Ascending aorta (tissue), 2 donors: Measurements from ENCODE around the gene ACADSB. TPM values are rescaled to one million over a fixed set of nuclear protein-coding genes. Genes with fewer than 3 reads are reported as not detected.

ENCODE experiments used
- DNase-seq, 2 donors: peaks; one replicate each; pipeline ENCODE4 v3.0.0-alpha.2; 2019; ENCODE audit warnings: low spot score in 2 of 2
- H3K27ac ChIP-seq, 2 donors: fragments of 200-600 bp; sonication (generic); one replicate each; pipeline ENCODE4 v1.5.1; 2016 to 2017; ENCODE audit warnings: mild to moderate bottlenecking in 1 of 2
- H3K27me3 ChIP-seq: fragments of 200-600 bp; sonication (generic); one replicate; pipeline ENCODE4 v1.5.1; 2017
- H3K36me3 ChIP-seq, 2 donors: fragments of 200-600 bp; sonication (generic); one replicate each; pipeline ENCODE4 v1.5.1; 2016
- H3K4me1 ChIP-seq, 2 donors: fragments of 200-600 bp; sonication (generic); one replicate each; pipeline ENCODE4 v1.5.1; 2016 to 2017; ENCODE audit warnings: mild to moderate bottlenecking in 1 of 2
- H3K4me3 ChIP-seq, 2 donors: fragments of 200-600 bp; sonication (generic); one replicate each; pipeline ENCODE4 v1.5.1; 2016 to 2017; ENCODE audit warnings: mild to moderate bottlenecking in 1 of 2
- H3K9me3 ChIP-seq, 2 donors: fragments of 200-600 bp; sonication (generic); one replicate each; pipeline ENCODE4 v1.5.1; 2016
- CTCF ChIP-seq, 3 experiments: fragments of 200-600 bp in 2 of 3; fragments of 450-650 bp in 1 of 3; sonication (generic) in 2 of 3; IDR thresholded peaks; one replicate each; pipeline ENCODE4 v1.5.1; 2016 to 2019; ENCODE audit warnings: antibody characterized with exemption in 3 of 3, mild to moderate bottlenecking in 1 of 3, moderate library complexity in 1 of 3
- intact Hi-C: fragments of 100-400 bp; cut with DNase I; formaldehyde crosslinking; loops from one replicate; pipeline ENCODE4 v1.15.1; 2023
- total RNA-seq: library from RNA; depleted of rRNA; stranded (reverse); fragments of >200 nt; gene quantifications from one replicate; pipeline ENCODE4 v1.1.0, GENCODE V29; 2016

ACADSB gene
- total RNA-seq, 1 donor from 2014 or later = 1.8 TPM

- no peaks in the 10 kb centered on the region for H3K9me3 ChIP-seq
- no peak overlapping the region for H3K27ac ChIP-seq
- DNase-seq = no peak
- no peaks in the 10 kb centered on the region for H3K4me1 ChIP-seq
- no peaks in the 10 kb centered on the region for H3K27me3 ChIP-seq
- no peak overlapping the region for H3K4me3 ChIP-seq
- intact Hi-C loops = no loop called here
- H3K36me3 ChIP-seq = no peaks in the 10 kb centered on the region
- TF ChIP-seq CTCF (IDR thresholded peaks at IDR 0.05) = no peak
These were observed 64.4 kb downstream of the ACADSB start for GRCh38 chr10:123073187-123073586.

GRCh38 chr10:123074215-123074614 is 65.4 kb downstream of the ACADSB start:
- no peaks in the 10 kb centered on the region for H3K9me3 ChIP-seq
- H3K4me1 ChIP-seq = no peaks in the 10 kb centered on the region
- TF ChIP-seq CTCF (IDR thresholded peaks at IDR 0.05) = no peak
- DNase-seq = no peak
- H3K27me3 ChIP-seq = no peaks in the 10 kb centered on the region
- intact Hi-C loops = no loop called here
- H3K36me3 ChIP-seq = no peaks in the 10 kb centered on the region
- H3K4me3 ChIP-seq = no peak overlapping the region
- H3K27ac ChIP-seq = no peak overlapping the region

- TF ChIP-seq CTCF (IDR thresholded peaks at IDR 0.05) = no peak
- H3K27me3 ChIP-seq = no peaks in the 10 kb centered on the region
- no peak overlapping the region for H3K27ac ChIP-seq
- intact Hi-C loops = no loop called here
- H3K9me3 ChIP-seq = no peaks in the 10 kb centered on the region
- H3K4me1 ChIP-seq = no peaks in the 10 kb centered on the region
- DNase-seq = no peak
- H3K36me3 ChIP-seq = no peaks in the 10 kb centered on the region
- no peak overlapping the region for H3K4me3 ChIP-seq
These were observed 73.1 kb downstream of the ACADSB start for GRCh38 chr10:123081896-123082295.

GRCh38 chr10:123083811-123084210 is 75.0 kb downstream of the ACADSB start:
- H3K4me1 ChIP-seq = no peaks in the 10 kb centered on the region
- no peak overlapping the region for H3K4me3 ChIP-seq
- no peaks in the 10 kb centered on the region for H3K36me3 ChIP-seq
- H3K9me3 ChIP-seq = no peaks in the 10 kb centered on the region
- H3K27me3 ChIP-seq = no peaks in the 10 kb centered on the region
- TF ChIP-seq CTCF (IDR thresholded peaks at IDR 0.05) = no peak
- H3K27ac ChIP-seq = no peak overlapping the region
- no peak for DNase-seq
- intact Hi-C loops = no loop called here

GRCh38 chr10:123086281-123086680 is 77.5 kb downstream of the ACADSB start:
- Histone ChIP-seq H3K9me3 (no peaks in the 10 kb centered on the region), H3K4me1 (no peaks in the 10 kb centered on the region), H3K27ac (no peak overlapping the region), H3K4me3 (no peak overlapping the region), H3K27me3 (no peaks in the 10 kb centered on the region), H3K36me3 (no peaks in the 10 kb centered on the region)
- no peak for DNase-seq
- no peak for TF ChIP-seq CTCF (IDR thresholded peaks at IDR 0.05)
- intact Hi-C loops = no loop called here

- TF ChIP-seq CTCF (IDR thresholded peaks at IDR 0.05) = no peak
- no peak overlapping the region for H3K27ac ChIP-seq
- H3K9me3 ChIP-seq = no peaks in the 10 kb centered on the region
- no peaks in the 10 kb centered on the region for H3K27me3 ChIP-seq
- no peaks in the 10 kb centered on the region for H3K4me1 ChIP-seq
- intact Hi-C loops = no loop called here
- H3K36me3 ChIP-seq = no peaks in the 10 kb centered on the region
- DNase-seq = no peak
- no peak overlapping the region for H3K4me3 ChIP-seq
These were observed 78.5 kb downstream of the ACADSB start for GRCh38 chr10:123087348-123087747.
